ENCODE measurements around the gene FEM1C. TPM values are rescaled to one million over a fixed set of nuclear protein-coding genes. Genes with fewer than 3 reads are reported as not detected.

Gene FEM1C
- total RNA-seq, 1 donor from 2014 or later: 24.1 TPM

DNA sequence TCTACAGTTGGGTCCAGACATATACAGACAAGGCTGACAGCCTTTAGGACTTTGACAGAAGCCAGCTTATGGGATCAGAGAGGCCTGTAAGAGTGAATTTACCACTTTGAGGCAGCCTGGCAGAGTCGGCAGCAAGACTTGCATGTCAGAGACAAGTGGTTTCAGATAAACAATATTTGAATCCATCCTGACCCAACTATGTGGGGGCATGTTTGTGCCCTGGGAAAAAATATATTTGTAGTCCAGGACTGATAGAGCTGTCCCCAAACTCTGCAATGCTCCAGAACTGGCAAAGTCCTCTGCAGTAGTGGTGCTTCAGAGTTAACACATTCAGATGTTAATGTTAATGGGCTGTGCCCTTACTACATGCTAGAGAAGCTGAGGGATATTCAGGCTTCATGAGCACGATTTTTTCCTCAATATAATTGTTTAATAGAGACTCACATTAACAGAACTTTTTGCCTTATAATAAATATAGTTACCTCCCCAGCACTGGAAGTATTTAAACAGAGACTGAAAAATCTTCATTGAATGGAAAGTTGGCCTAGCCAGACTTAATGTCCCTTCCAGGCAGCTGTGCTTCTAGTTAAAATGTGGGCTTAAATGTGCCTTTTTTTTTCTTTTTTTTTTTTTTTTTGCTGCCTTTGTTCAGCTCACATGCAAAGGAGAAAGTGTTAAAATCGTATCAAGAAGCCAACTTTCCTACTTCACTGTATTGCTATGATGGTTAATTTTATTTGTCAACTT is 42.9 kb downstream of the FEM1C start:
- H3K27ac ChIP-seq: no peak overlapping the region
- DNase-seq (no peak), ATAC-seq (no peak)
- H3K4me1 ChIP-seq: no peaks in the 10 kb centered on the region
- no peak overlapping the region for H3K4me3 ChIP-seq
- intact Hi-C loops (cut with DNase I): no loop called here
- H3K27me3 ChIP-seq (ENCODE audit: low read depth): no peaks in the 10 kb centered on the region
- no peak for TF ChIP-seq CTCF (IDR thresholded peaks at IDR 0.05)
- H3K9me3 ChIP-seq: no peaks in the 10 kb centered on the region
- no peaks in the 10 kb centered on the region for H3K36me3 ChIP-seq

DNA sequence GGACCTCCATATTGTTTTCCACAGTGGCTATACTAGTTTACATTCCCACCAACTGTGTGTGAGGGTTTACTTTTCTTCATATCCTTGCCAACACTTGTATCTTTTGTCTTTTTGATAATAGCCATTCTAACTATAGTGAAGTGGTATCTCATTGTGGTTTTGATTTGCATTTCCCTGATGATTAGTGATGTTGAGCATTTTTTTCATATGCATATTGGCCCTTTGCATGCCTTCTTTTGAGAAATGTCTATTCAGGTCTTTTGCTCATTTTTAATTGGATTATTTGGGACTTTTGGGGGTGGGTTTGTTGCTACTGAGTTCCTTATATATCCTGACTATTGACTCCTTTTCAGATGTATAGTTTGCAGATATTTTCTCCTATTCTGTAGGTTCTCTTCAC is 44.4 kb downstream of the FEM1C start:
- intact Hi-C loops (cut with DNase I): no loop called here
- ATAC-seq: no peak

DNA sequence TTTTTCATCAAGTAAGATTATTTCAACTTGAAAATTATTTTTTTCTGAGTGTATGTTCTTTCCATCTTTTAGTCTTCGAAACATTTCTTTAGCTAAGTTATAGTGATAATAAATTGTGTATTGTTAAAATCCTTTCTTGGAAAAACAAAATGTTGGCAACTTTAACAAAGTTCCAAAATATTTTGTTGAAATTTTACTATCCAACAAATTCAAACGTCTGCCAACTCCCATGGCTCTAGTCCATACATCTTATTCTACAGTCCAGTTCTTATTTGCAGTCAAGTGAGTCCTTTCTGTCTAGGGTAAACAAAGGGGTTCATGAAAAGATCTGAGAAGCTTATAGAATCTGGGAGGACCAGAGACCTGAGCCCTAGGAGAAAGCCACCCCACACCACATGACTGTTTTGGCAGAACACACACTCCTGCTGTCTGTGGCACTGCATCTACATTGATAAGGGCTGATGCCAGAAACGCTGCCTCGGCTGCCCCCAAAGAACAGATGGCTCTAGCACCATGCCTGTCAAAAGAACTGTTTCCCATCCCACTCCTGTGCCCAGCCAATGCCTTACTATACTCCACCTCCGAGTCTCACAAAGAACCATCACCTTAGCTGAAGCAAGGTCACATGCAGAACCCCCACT is 47.5 kb downstream of the FEM1C start:
- no peak for ATAC-seq
- H3K4me3 ChIP-seq: no peak overlapping the region
- no peaks in the 10 kb centered on the region for H3K4me1 ChIP-seq
- H3K36me3 ChIP-seq: no peaks in the 10 kb centered on the region
- no peak overlapping the region for H3K27ac ChIP-seq
- H3K9me3 ChIP-seq: no peaks in the 10 kb centered on the region
- intact Hi-C loops (cut with DNase I): no loop called here
- TF ChIP-seq CTCF (IDR thresholded peaks at IDR 0.05): no peak
- no peak for DNase-seq
- no peaks in the 10 kb centered on the region for H3K27me3 ChIP-seq (ENCODE audit: low read depth)

More for the DNA sequence above, 44.4 kb downstream of the FEM1C start:
- Histone ChIP-seq H3K36me3 (no peaks in the 10 kb centered on the region), H3K9me3 (no peaks in the 10 kb centered on the region), H3K27ac (no peak overlapping the region), H3K4me3 (no peak overlapping the region), H3K27me3 (ENCODE audit: low read depth) (no peaks in the 10 kb centered on the region), H3K4me1 (no peaks in the 10 kb centered on the region)
- no peak for DNase-seq
- TF ChIP-seq CTCF (IDR thresholded peaks at IDR 0.05): no peak

- no peak overlapping the region for H3K27ac ChIP-seq
- ATAC-seq (no peak), DNase-seq (no peak)
- no peaks in the 10 kb centered on the region for H3K36me3 ChIP-seq
- no peaks in the 10 kb centered on the region for H3K27me3 ChIP-seq (ENCODE audit: low read depth)
- H3K4me1 ChIP-seq: no peaks in the 10 kb centered on the region
- TF ChIP-seq CTCF (IDR thresholded peaks at IDR 0.05): no peak
- intact Hi-C loops (cut with DNase I): no loop called here
- H3K9me3 ChIP-seq: no peaks in the 10 kb centered on the region
- H3K4me3 ChIP-seq: no peak overlapping the region
Measured at GRCh38 chr5:115494570-115495289, 49.8 kb downstream of the FEM1C start.

DNA sequence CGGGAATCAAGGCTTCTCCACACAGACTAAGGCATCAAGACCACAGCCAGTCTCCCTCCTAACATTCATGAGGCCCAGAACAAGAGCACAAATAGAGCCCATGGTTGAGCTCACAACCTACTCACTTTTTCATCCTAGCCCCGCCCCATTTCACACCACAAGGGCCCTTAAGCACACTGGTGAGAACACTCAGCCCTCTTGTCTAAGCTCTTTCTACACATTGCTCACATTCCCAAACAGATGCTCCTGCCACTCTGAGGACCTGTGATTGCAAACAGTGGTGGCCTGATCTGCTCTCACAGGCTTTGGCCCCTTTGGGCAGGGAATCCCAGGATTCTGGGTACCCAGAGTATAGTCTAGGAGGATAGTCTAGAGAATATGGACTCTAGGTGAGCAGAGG is 54.0 kb downstream of the FEM1C start:
- no peak overlapping the region for H3K4me3 ChIP-seq
- ATAC-seq: peak; percentile 92 to 95
- TF ChIP-seq CTCF (IDR thresholded peaks at IDR 0.05): no peak
- intact Hi-C loops (cut with DNase I): no loop called here
- no peak overlapping the region for H3K27ac ChIP-seq
- no peaks in the 10 kb centered on the region for H3K9me3 ChIP-seq
- no peak for DNase-seq
- no peaks in the 10 kb centered on the region for H3K27me3 ChIP-seq (ENCODE audit: low read depth)
- H3K36me3 ChIP-seq: no peaks in the 10 kb centered on the region
- H3K4me1 ChIP-seq: no peaks in the 10 kb centered on the region
